Thyroid gland (tissue), 4 donors: Measurements from ENCODE around the gene ACP4. TPM values are rescaled to one million over a fixed set of nuclear protein-coding genes. Genes with fewer than 3 reads are reported as not detected.

Experiments used
- DNase-seq, 2 donors: peaks; one replicate each; pipeline ENCODE4 v3.0.0-alpha.2; 2019
- H3K27ac ChIP-seq, 3 donors: fragments of 200-600 bp; sonication (generic); 1 replicate in 2 of 3; 2 replicates in 1 of 3; pipeline ENCODE4 v1.5.1; 2016 to 2019; ENCODE audit warnings: mild to moderate bottlenecking in 1 of 3, moderate library complexity in 1 of 3
- H3K27me3 ChIP-seq: fragments of 200-600 bp; sonication (generic); one replicate; pipeline ENCODE4 v1.5.1; 2019
- H3K36me3 ChIP-seq, 2 donors: fragments of 200-600 bp; sonication (generic); one replicate each; pipeline ENCODE4 v1.5.1; 2016 to 2019
- H3K4me1 ChIP-seq, 2 donors: fragments of 200-600 bp; sonication (generic); one replicate each; pipeline ENCODE4 v1.5.1; 2017 to 2019
- H3K4me3 ChIP-seq, 3 donors: fragments of 200-600 bp; sonication (generic); replicated peaks in 1 of 3; 1 replicate in 2 of 3; 2 replicates in 1 of 3; pipeline ENCODE4 v1.5.1; 2016; ENCODE audit warnings: mild to moderate bottlenecking in 1 of 3
- H3K9me3 ChIP-seq: fragments of 200-600 bp; sonication (generic); one replicate; pipeline ENCODE4 v1.5.1; 2017
- POLR2A ChIP-seq, 2 donors: fragments of 450-650 bp; IDR thresholded peaks; one replicate each; pipeline ENCODE4 v1.6.1; 2017; ENCODE audit warnings: antibody characterized with exemption in 2 of 2, mild to moderate bottlenecking in 2 of 2, moderate library complexity in 1 of 2
- WGBS, 2 donors: methylation state at CpG; one replicate each; pipeline ENCODE4 v1.1.5; 2017; 5-methylcytosine and 5-hydroxymethylcytosine counted together
- intact Hi-C: fragments of 100-400 bp; cut with DNase I; formaldehyde crosslinking; loops from one replicate; pipeline ENCODE4 v1.15.1; 2023
- total RNA-seq, 4 donors: library from RNA; depleted of rRNA; stranded (reverse); fragments of >200 nt; gene quantifications; one replicate each; pipeline ENCODE4 v1.2.3, GENCODE V29; 2016
- TF ChIP-seq, protein P1 (sequence below), 6 experiments: fragments of 200-600 bp in 3 of 6; fragments of 450-650 bp in 3 of 6; sonication (generic) in 3 of 6; IDR thresholded peaks; one replicate each; pipeline ENCODE4 v1.5.1; 2016 to 2019; ENCODE audit warnings: antibody characterized with exemption in 6 of 6, mild to moderate bottlenecking in 2 of 6, inconsistent platforms in 1 of 6, moderate library complexity in 1 of 6

Gene ACP4
- total RNA-seq, 4 donors from 2014 or later: not detected

DNA sequence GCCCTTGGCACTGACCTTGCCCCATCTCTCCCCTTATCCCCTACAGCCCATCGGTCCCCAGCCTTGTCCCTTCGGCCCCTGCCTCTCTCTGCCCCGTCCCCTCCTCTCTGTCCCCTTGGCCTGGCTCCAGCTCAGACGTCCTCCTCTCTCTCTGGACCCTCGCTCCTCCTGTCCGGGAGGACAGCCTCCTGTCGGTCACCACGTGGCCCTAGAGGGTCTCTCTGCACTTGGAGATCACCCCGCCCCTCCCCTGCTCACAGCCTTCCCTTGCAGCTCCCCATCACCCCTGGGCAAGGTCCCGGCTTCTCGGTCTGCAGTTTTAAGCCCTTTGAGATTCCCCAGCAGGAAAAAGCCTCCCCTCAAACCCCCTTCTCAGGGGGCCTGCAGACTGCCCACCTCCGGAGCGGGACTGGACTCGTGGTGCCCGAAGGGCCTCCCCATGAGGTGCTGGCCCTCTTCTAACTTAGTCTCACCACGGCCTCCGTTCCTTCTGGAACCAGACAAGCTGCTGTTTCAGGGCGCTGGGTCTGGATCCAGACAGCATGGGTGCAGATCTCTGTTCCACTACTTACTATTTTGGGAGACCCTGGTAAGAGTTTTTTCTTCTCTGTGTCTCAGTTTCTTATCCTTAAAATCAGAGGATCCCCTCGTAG lies 46.5 kb downstream of the ACP4 start:
- Histone ChIP-seq H3K4me1 (peaks cover 31 to 41% of the 10 kb centered on the region in 2 donors), H3K27me3 (no peaks in the 10 kb centered on the region), H3K9me3 (no peaks in the 10 kb centered on the region), H3K27ac (peak overlapping the region; percentile 61 to 96 (median 81)), H3K4me3 (no peak overlapping the region), H3K36me3 (no peaks in the 10 kb centered on the region)
- peak in 1 of 2 donors; percentile 26 for DNase-seq
- no peak for TF ChIP-seq POLR2A (IDR thresholded peaks at IDR 0.05)
- TF ChIP-seq, protein P1, sequence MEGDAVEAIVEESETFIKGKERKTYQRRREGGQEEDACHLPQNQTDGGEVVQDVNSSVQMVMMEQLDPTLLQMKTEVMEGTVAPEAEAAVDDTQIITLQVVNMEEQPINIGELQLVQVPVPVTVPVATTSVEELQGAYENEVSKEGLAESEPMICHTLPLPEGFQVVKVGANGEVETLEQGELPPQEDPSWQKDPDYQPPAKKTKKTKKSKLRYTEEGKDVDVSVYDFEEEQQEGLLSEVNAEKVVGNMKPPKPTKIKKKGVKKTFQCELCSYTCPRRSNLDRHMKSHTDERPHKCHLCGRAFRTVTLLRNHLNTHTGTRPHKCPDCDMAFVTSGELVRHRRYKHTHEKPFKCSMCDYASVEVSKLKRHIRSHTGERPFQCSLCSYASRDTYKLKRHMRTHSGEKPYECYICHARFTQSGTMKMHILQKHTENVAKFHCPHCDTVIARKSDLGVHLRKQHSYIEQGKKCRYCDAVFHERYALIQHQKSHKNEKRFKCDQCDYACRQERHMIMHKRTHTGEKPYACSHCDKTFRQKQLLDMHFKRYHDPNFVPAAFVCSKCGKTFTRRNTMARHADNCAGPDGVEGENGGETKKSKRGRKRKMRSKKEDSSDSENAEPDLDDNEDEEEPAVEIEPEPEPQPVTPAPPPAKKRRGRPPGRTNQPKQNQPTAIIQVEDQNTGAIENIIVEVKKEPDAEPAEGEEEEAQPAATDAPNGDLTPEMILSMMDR (IDR thresholded peaks at IDR 0.05): no peak
- intact Hi-C loops: loop anchor here (5.0 kb wide), 1 partner anchor 46 kb away; no protein-coding TSS in a partner anchor
- 60 to 63% methylated on average over 19 of the region's 19 CpGs for WGBS, 2 donors

DNA sequence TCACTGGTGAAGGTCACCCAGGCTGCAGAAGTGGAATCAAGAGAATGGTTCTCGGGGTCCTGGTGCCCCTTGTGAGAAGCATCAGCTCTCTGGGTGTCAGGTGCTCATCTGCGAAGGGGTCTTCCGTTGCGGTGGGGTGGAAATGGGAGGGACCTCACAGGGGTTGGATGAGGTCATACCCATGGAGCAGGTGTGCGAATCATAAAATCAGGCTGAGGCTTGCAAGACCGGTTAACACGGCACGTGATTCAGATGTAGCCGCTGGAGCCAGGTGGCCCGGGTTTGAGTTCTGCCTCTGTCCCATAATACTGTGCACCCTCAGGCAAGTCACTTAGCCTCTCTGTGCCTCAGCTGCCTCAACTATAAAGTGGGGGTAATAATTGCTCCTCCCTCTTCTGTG lies 47.1 kb downstream of the ACP4 start:
- H3K27me3 ChIP-seq: no peaks in the 10 kb centered on the region
- no peak for TF ChIP-seq POLR2A (IDR thresholded peaks at IDR 0.05)
- TF ChIP-seq, protein P1 (IDR thresholded peaks at IDR 0.05): no peak
- DNase-seq: no peak
- H3K36me3 ChIP-seq: no peaks in the 10 kb centered on the region
- H3K4me3 ChIP-seq: no peak overlapping the region
- H3K27ac ChIP-seq: peak overlapping the region in 2 of 3 donors; percentile 61 to 96
- 74 to 84% methylated on average over 7 to 10 of the region's 10 CpGs for WGBS, 2 donors
- no peaks in the 10 kb centered on the region for H3K9me3 ChIP-seq
- intact Hi-C loops: loop anchor here (5.0 kb wide), 1 partner anchor 45 kb away; no protein-coding TSS in a partner anchor
- H3K4me1 ChIP-seq: peaks cover 33 to 44% of the 10 kb centered on the region in 2 donors

DNA sequence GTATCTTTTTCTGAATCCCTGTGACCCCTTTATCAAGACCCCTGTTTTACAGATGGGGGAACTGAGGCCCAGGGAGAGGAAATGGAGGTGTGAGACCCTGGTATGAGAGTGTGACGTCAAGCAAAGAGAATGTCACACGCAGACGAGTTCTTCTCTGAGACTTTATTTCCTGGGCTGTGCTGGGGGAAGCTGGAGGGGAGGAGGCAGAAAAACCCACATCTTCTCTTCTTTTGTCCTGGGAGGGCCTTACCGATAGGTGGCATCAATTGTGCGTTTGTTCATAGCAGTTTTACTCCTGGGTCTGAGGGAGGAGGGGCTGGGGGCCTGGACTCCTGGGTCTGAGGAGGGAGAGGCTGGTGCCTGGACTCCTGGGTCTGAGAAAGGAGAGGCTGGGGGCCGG lies 48.0 kb downstream of the ACP4 start:
- intact Hi-C loops: loop anchor here (5.0 kb wide), 1 partner anchor 44 kb away; no protein-coding TSS in a partner anchor
- DNase-seq: peak in 1 of 2 donors; percentile 28
- WGBS, 2 donors: 29 to 52% methylated on average over 6 of the region's 6 CpGs

DNA sequence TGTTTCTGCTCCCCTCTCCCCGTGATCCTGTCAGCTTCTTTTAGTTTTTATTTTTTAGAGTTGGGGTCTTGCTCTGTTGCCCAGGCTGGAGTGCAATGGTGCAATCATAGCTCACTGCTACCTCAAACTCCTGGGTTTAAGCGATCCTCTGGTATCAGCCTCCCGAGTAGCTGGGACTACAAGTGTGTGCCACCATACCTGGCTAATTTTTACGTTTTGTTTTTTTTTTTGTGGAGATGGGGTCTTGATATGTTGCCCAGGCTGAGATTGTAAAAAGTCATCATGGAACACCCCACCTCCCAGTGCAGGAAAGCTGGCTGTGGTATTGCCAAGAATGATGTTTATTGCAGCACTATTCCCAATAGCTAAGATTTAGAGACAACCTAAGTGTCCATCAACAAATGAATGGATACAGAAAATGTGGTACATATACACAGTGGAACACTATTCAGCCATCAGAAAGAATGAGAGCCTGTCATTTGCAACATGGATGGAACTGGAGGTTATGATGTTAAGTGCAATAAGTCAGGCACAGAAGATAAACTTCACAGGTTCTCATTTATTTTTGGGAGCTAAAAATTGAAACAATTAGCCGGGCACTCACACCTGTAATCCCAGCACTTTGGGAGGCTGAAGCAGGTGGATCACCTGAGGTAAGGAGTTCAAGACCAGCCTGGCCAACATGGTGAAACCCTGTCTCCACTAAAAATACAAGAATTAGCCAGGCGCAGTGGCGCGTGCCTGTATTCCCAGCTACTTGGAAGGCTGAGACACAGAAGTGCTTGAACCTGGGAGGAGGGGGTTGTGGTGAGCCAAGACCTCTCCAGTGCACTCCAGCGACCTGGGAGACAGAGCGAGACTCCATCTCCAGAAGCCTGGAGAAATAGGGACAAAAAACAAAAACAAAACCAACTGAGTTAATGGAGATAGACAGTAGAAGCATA lies 49.8 kb downstream of the ACP4 start:
- peak; percentile 92 to 93 for DNase-seq
- peaks cover 30 to 34% of the 10 kb centered on the region in 2 donors for H3K4me1 ChIP-seq
- intact Hi-C loops: loop anchor here (5.0 kb wide), 1 partner anchor 42 kb away; no protein-coding TSS in a partner anchor
- H3K4me3 ChIP-seq: no peak overlapping the region
- H3K36me3 ChIP-seq: no peaks in the 10 kb centered on the region
- TF ChIP-seq, protein P1 (IDR thresholded peaks at IDR 0.05): no peak
- TF ChIP-seq POLR2A (IDR thresholded peaks at IDR 0.05): peak in 1 of 2 donors; percentile 33
- no peaks in the 10 kb centered on the region for H3K27me3 ChIP-seq
- WGBS, 2 donors: 42 to 52% methylated on average over 10 of the region's 10 CpGs
- peak overlapping the region; percentile 64 to 96 (median 73) for H3K27ac ChIP-seq
- H3K9me3 ChIP-seq: no peaks in the 10 kb centered on the region

More for the DNA sequence above, 48.0 kb downstream of the ACP4 start:
- H3K27ac ChIP-seq: peak overlapping the region; percentile 55 to 96 (median 73)
- TF ChIP-seq POLR2A (IDR thresholded peaks at IDR 0.05): no peak
- TF ChIP-seq, protein P1 (IDR thresholded peaks at IDR 0.05): peak in 3 of 6 experiments; percentile 20 to 32 (median 31)
- no peaks in the 10 kb centered on the region for H3K9me3 ChIP-seq
- no peak overlapping the region for H3K4me3 ChIP-seq
- no peaks in the 10 kb centered on the region for H3K36me3 ChIP-seq
- no peaks in the 10 kb centered on the region for H3K27me3 ChIP-seq
- H3K4me1 ChIP-seq: peaks cover 33 to 39% of the 10 kb centered on the region in 2 donors
